Vagina (tissue), 2 donors: Measurements from ENCODE around the gene FEM1B. TPM values are rescaled to one million over a fixed set of nuclear protein-coding genes. Genes with fewer than 3 reads are reported as not detected.
A peak's percentile ranks its signal among the peaks of the same experiment; 100 is the strongest.

Source experiments
- DNase-seq, 2 donors: peaks; one replicate each; pipeline ENCODE4 v3.0.0-alpha.2; 2017; ENCODE audit errors: extremely low spot score in 2 of 2
- H3K27ac ChIP-seq: fragments of 200-600 bp; sonication (generic); one replicate; pipeline ENCODE4 v1.5.1; 2019
- H3K27me3 ChIP-seq: fragments of 200-600 bp; sonication (generic); one replicate; pipeline ENCODE4 v1.5.1; 2019
- H3K36me3 ChIP-seq, 2 donors: fragments of 200-600 bp; sonication (generic); one replicate each; pipeline ENCODE4 v1.5.1; 2017 to 2019
- H3K4me1 ChIP-seq: fragments of 200-600 bp; sonication (generic); one replicate; pipeline ENCODE4 v1.5.1; 2019
- H3K4me3 ChIP-seq, 2 donors: fragments of 200-600 bp; sonication (generic); 1 replicate in 1 of 2; 2 replicates in 1 of 2; pipeline ENCODE4 v1.5.1; 2016 to 2019
- H3K9me3 ChIP-seq: fragments of 200-600 bp; sonication (generic); one replicate; pipeline ENCODE4 v1.5.1; 2019
- POLR2A ChIP-seq, 2 donors: fragments of 450-650 bp; IDR thresholded peaks; one replicate each; pipeline ENCODE4 v1.6.1; 2017; ENCODE audit warnings: antibody characterized with exemption in 2 of 2, mild to moderate bottlenecking in 2 of 2, moderate library complexity in 2 of 2
- POLR2AphosphoS5 ChIP-seq, 2 donors: sonication (generic); formaldehyde crosslinking; IDR thresholded peaks; one replicate each; pipeline ENCODE4 v1.9.0; 2017; ENCODE audit warnings: antibody characterized with exemption in 2 of 2, mild to moderate bottlenecking in 2 of 2, low read depth in 1 of 2; ENCODE audit not compliant: insufficient read depth in 1 of 2
- intact Hi-C: fragments of 100-400 bp; cut with DNase I; formaldehyde crosslinking; loops from one replicate; pipeline ENCODE4 v1.15.1; 2023
- total RNA-seq: library from RNA; depleted of rRNA; stranded (reverse); fragments of >200 nt; gene quantifications from one replicate; pipeline ENCODE4 v1.2.3, GENCODE V29; 2016
- TF ChIP-seq, protein P1 (sequence below), 3 experiments: fragments of 450-650 bp in 2 of 3; fragments of 200-600 bp in 1 of 3; sonication (generic) in 1 of 3; IDR thresholded peaks; one replicate each; pipeline ENCODE4 v1.5.1; 2017 to 2019; ENCODE audit warnings: antibody characterized with exemption in 3 of 3, mild to moderate bottlenecking in 2 of 3, moderate library complexity in 2 of 3

FEM1B gene
- total RNA-seq, 1 donor from 2014 or later: 38.3 TPM

DNA sequence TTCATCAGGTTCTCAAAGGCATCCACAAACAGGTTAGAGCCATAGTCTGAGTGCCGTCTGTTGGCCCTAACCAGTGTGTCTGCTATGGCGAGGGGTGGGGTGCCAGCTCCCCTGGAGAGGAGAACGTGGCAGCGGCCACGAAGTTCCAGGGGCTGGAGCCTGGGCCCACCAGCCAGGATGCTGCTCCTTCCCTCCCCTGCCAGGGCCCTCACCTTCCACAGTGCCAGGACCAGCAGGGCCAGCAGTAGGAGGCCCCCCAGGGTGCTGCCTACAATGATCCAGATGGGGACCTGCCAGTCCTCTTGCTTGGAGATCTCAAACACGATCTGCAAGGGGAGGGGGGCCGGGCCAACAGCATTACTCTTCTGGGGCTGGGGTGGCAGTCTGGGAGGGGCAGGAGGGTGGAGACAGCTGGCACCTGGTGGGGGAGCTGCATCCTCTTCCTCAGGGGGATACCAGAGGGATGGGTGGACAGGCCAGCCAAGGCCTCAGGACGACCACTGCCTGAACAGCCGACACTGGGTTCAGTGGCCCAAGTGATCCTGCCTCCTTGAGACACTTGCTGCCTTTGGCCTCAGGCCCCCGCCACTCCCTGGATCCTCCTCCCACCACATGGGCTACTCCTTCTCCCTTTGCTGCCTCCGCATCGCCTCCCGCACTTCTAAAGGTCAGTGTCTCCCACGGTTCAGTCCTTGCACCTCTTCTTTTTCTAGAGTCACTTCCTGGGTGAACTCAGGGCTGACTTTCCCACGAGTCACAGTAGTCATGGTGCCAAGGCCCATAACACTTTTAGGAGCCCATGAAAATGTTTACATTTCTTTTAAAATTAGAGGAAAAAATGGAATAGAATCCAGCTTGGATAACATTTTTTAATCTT lies 26.3 kb downstream of the FEM1B start:
- Histone ChIP-seq H3K4me3 (no peak overlapping the region), H3K36me3 (no peaks in the 10 kb centered on the region), H3K27ac (no peak overlapping the region), H3K4me1 (peaks cover 27% of the 10 kb centered on the region), H3K9me3 (no peaks in the 10 kb centered on the region), H3K27me3 (no peaks in the 10 kb centered on the region)
- intact Hi-C loops: loop anchor here (10.0 kb wide), 2 partner anchors 49 to 371 kb away; no protein-coding TSS in a partner anchor
- TF ChIP-seq, protein P1, sequence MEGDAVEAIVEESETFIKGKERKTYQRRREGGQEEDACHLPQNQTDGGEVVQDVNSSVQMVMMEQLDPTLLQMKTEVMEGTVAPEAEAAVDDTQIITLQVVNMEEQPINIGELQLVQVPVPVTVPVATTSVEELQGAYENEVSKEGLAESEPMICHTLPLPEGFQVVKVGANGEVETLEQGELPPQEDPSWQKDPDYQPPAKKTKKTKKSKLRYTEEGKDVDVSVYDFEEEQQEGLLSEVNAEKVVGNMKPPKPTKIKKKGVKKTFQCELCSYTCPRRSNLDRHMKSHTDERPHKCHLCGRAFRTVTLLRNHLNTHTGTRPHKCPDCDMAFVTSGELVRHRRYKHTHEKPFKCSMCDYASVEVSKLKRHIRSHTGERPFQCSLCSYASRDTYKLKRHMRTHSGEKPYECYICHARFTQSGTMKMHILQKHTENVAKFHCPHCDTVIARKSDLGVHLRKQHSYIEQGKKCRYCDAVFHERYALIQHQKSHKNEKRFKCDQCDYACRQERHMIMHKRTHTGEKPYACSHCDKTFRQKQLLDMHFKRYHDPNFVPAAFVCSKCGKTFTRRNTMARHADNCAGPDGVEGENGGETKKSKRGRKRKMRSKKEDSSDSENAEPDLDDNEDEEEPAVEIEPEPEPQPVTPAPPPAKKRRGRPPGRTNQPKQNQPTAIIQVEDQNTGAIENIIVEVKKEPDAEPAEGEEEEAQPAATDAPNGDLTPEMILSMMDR (IDR thresholded peaks at IDR 0.05): no peak
- TF ChIP-seq POLR2A (IDR thresholded peaks at IDR 0.05) (no peak), POLR2AphosphoS5 (IDR thresholded peaks at IDR 0.05; ENCODE audit: insufficient read depth in 1 of 2, low read depth in 1 of 2) (no peak)
- peak; percentile 81 for DNase-seq

DNA sequence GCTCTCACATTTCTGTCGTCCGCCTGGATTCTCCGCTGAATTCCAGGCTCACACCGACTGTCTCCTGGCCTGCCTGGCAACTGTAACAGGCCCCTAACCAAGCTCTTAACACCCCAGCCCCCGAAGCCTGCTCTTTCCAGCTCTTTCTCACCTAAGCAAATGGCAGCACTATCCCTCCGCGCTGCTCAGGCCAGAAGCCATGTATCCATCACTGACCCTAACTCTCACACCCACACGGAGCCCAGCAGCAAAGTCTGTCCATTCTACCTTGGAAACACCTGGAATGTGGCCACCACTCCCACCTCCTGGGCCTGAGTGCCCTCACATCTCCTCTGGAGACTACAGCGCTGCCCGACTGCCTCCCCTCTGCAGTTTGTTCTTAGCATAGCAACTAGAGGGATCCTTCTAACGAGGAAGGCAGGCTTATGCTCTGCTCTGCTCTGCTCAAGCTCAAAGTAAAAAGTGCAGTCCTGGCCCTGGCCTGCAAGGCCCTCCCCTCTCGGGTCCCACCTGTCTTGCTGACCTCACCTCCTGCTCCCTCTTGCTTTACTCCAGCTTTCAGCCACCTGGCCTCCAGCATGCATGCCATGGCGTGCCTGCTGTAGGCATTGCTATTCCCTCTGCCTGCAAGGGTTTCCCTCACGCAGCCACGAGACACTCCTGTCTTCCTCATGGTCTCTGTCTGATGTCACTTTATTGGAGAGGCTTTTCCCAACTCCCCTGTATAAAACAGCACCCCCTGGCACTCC lies 27.2 kb downstream of the FEM1B start:
- Histone ChIP-seq H3K9me3 (no peaks in the 10 kb centered on the region), H3K4me1 (peaks cover 20% of the 10 kb centered on the region), H3K4me3 (no peak overlapping the region), H3K36me3 (no peaks in the 10 kb centered on the region), H3K27me3 (no peaks in the 10 kb centered on the region), H3K27ac (no peak overlapping the region)
- TF ChIP-seq POLR2A (IDR thresholded peaks at IDR 0.05) (no peak), POLR2AphosphoS5 (IDR thresholded peaks at IDR 0.05; ENCODE audit: insufficient read depth in 1 of 2, low read depth in 1 of 2) (no peak)
- TF ChIP-seq, protein P1 (IDR thresholded peaks at IDR 0.05): no peak
- DNase-seq: peak; percentile 69 to 82
- intact Hi-C loops: loop anchor here (5.0 to 10.0 kb wide), 3 partner anchors 50 to 370 kb away; no protein-coding TSS in a partner anchor

DNA sequence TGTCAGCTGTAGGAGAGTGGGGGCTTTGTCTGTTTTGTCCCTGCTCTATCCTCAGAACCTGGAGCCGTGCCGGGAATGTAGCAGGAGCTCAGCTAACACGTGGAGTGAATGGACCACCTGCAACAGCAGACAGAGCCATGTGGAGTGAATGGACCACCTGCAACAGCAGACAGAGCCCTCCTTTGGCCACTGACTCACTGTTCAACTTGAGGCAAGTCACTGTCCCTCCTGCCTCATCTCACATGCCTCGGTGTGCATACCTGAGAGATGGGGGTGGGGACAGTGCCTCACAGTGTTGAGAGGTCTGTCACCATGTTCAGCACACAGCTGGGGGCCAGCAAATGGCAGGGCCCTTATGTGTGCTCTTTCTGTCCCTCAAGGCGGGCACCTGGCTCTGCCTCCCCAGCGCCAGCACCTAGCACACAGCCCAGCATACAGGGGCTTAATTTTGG lies 27.9 kb downstream of the FEM1B start:
- TF ChIP-seq POLR2A (IDR thresholded peaks at IDR 0.05) (no peak), POLR2AphosphoS5 (IDR thresholded peaks at IDR 0.05; ENCODE audit: insufficient read depth in 1 of 2, low read depth in 1 of 2) (no peak)
- TF ChIP-seq, protein P1 (IDR thresholded peaks at IDR 0.05): no peak
- H3K27me3 ChIP-seq: no peaks in the 10 kb centered on the region
- peak in 1 of 2 donors; percentile 82 for DNase-seq
- H3K36me3 ChIP-seq: no peaks in the 10 kb centered on the region
- peaks cover 13% of the 10 kb centered on the region for H3K4me1 ChIP-seq
- H3K9me3 ChIP-seq: no peaks in the 10 kb centered on the region
- H3K4me3 ChIP-seq: no peak overlapping the region
- intact Hi-C loops: loop anchor here (5.0 to 10.0 kb wide), 3 partner anchors 51 to 369 kb away; no protein-coding TSS in a partner anchor
- no peak overlapping the region for H3K27ac ChIP-seq

DNA sequence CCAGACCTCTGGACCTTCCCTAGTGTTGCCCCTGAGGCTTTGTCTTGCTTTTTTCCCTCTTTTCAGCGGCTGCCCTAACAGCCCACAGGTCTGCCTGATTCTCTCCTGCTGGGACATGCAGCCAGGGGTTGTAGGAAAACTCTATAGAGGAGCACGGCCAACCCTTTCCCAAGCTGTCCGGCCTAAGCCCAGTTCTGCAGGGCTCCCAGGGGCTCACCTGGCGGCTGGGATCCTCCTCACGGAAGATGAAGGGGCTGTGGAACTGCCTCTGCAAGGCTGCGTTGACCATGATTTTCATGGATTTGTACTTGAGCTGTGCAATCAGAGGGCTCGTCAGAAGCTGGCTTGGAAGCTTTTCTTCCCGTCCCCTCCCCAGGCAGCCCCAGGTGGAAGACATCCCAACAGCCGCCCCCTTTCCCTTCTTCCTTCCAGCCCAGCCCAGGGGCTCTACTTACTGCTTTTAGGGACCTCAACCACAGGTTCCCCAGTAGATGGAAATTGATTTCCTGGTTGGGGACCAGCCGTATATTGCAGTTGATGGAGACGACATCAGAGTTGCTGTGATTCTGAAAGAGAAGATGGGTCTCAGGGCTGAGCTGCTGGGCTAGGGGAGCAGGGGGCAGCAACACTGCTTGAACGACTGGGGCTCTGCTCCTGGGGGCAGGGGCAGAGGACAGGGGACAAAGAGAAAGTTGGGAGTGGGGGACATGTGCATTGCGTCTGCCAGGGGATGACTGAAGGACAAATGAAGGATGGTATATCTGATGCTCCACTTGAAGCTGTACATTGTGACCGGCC lies 29.8 kb downstream of the FEM1B start:
- H3K27me3 ChIP-seq: no peaks in the 10 kb centered on the region
- TF ChIP-seq POLR2A (IDR thresholded peaks at IDR 0.05) (no peak), POLR2AphosphoS5 (IDR thresholded peaks at IDR 0.05; ENCODE audit: insufficient read depth in 1 of 2, low read depth in 1 of 2) (no peak)
- TF ChIP-seq, protein P1 (IDR thresholded peaks at IDR 0.05): no peak
- H3K27ac ChIP-seq: peak overlapping the region; percentile 7
- DNase-seq: peak in 1 of 2 donors; percentile 86
- peaks cover 11% of the 10 kb centered on the region for H3K4me1 ChIP-seq
- intact Hi-C loops: loop anchor here (5.0 to 10.0 kb wide), 3 partner anchors 53 to 367 kb away; no protein-coding TSS in a partner anchor
- no peaks in the 10 kb centered on the region for H3K36me3 ChIP-seq
- H3K9me3 ChIP-seq: no peaks in the 10 kb centered on the region
- H3K4me3 ChIP-seq: no peak overlapping the region
